ENCODE data around the gene ANOS1.

GRCh38 chrX:8635812-8636211 lies 96.1 kb downstream of the ANOS1 start:
- TF ChIP-seq POLR2A (IDR thresholded peaks at IDR 0.05; ENCODE audit: low read length) (no peak), GATA1 (IDR thresholded peaks at IDR 0.05; ENCODE audit: low read depth, low read length) (no peak)
